ENCODE data around the gene ZBTB20.

The ZBTB20 gene

DNA sequence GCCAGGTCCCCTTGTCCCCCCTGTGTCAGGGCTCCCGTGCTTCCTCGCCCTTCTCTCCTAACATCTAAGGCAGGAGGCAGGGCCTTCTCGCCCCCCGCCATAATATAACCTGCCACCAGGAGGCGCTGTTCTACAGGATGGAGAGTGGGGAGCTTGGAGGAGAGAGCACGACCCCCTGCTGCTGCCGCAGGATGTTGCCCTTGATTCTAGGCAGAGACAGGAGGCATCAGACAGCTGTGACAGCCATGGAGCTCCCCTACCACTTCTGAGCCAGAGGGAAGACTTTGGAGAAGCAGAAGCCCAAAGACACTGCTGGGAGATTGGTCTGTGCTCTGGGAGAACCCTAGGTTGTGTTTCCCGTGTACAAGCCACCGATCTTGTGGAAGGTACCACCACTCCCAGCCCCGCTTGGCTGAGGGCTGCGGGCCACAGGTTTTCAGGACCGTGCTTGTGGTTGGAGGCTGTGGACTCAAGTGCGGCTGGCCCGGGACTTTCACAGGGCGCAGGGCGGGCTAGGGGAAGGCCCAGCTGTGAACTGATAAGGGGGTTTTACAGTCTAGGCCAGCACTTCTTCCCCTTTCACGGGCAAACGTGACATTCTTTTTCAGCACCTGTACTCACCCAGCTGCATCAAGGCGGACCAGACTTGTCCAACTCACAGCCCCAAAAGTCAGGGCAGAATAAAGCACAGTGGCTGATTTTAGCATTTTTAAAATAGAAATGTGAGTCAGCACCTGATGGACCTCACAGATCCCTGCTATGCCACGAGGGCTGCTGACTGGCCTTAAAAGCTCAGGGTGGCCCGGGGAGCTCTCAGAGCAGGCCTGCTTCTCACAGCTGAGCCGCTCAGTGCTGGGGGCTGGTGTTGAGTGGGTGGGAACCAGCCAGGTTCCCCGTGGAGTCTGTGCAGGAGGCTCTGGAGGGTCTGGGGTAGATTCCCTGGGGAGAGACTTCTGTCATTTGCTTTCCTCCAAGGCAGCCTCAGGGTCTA is 855.9 kb downstream of the ZBTB20 start:
- H3K4me1 ChIP-seq (ENCODE audit: insufficient read depth, low read length), result peaks cover 4% of the 10 kb centered on the region; the same call in 1 of the 2 replicates
- no peaks in the 10 kb centered on the region for H3K36me3 ChIP-seq (ENCODE audit: insufficient read depth, low read length)
- H3K9ac ChIP-seq (ENCODE audit: low read depth, low read length), result no peak overlapping the region
- H3K9me3 ChIP-seq (ENCODE audit: control insufficient read depth, insufficient read depth, low read length), result no peaks in the 10 kb centered on the region

DNA sequence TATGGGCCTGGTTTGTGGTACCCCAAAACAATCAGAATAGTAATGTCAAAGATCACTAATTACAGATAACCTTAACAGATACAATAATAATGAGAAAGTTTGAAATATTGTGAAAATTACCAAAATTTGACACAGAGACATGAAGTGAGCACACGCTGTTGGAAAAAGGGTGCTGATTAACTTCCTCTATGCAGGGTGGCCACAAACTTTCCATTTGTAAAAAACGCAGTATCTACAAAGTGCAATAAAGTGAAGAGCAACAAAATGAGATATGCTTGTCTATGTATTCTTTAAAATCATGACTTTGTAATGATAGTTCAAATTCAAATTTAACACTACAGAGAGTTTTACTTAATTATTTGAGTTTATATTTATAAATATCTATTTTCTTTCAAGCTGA is 860.8 kb downstream of the ZBTB20 start:
- no peaks in the 10 kb centered on the region for H3K9me3 ChIP-seq (ENCODE audit: control insufficient read depth, insufficient read depth, low read length)
- no peak overlapping the region for H3K9ac ChIP-seq (ENCODE audit: low read depth, low read length)
- peaks cover 3% of the 10 kb centered on the region; the same call in 1 of the 2 replicates for H3K4me1 ChIP-seq (ENCODE audit: insufficient read depth, low read length)
- no peaks in the 10 kb centered on the region for H3K36me3 ChIP-seq (ENCODE audit: insufficient read depth, low read length)

DNA sequence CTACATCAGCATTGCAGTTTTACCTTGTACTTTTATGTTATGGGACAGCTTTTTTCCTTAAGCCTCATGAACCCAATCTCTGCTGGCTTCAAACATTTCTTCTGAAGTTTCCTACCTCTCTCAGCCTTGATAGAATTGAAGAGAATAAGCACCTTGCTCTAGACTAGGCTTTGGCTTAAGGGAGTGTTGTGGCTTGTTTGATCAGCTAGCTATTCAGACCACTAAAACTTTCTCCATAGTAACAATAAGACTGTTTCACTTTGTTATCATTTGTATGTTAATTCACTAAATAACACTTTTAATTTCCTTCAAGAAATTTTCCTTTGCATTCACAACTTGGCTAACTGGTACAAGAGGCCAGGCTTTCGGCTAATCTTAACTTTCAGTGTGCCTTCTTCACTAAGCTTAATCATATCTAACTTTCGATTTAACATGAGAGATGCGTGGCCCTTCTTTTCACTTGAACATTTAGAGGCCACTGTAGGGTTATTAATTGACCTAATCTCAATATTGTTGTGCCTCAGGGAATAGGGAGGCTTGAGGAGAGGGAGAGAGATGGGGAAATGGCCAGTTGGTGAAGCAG is 861.3 kb downstream of the ZBTB20 start:
- Histone ChIP-seq H3K9ac (ENCODE audit: low read depth, low read length) (no peak overlapping the region), H3K36me3 (ENCODE audit: insufficient read depth, low read length) (no peaks in the 10 kb centered on the region), H3K9me3 (ENCODE audit: control insufficient read depth, insufficient read depth, low read length) (no peaks in the 10 kb centered on the region), H3K4me1 (ENCODE audit: insufficient read depth, low read length) (no peaks in the 10 kb centered on the region)

DNA sequence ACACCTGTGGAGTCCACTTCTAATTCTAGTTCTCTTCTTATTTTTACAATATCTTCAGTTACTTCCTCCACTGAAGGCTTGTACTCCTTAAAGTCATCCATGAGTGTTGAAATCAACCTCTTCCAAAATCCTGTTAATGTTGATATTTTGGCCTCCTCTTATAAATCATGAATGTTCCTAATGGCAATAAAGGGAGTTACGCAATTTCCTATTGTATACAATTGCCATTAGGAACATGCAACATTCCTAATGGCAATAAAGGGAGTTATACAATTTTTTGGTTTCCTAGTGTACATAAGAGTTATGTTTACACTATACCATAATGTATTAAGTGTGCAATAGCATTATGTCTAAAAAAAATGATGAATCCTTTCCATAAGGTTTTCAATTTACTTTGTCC is 862.4 kb downstream of the ZBTB20 start:
- no peak overlapping the region for H3K9ac ChIP-seq (ENCODE audit: low read depth, low read length)
- no peaks in the 10 kb centered on the region for H3K4me1 ChIP-seq (ENCODE audit: insufficient read depth, low read length)
- H3K9me3 ChIP-seq (ENCODE audit: control insufficient read depth, insufficient read depth, low read length), result no peaks in the 10 kb centered on the region
- H3K36me3 ChIP-seq (ENCODE audit: insufficient read depth, low read length), result no peaks in the 10 kb centered on the region

All from ES-I3 (cell line).